Adipocyte (in vitro differentiated cells): ENCODE results near the gene MUC5AC.
"Not testable (repeated sequence)": the region's sequence is repeated elsewhere in the genome, so short reads cannot be mapped to it uniquely, and the experiment has no call there.

Source experiments
- DNase-seq: peaks from one replicate; pipeline ENCODE4 v3.0.0-alpha.2; 2015; ENCODE audit warnings: low read depth
- H3K27me3 ChIP-seq: replicated peaks from 2 replicates; pipeline ENCODE4 v1.7.0; 2013; ENCODE audit warnings: mild to moderate bottlenecking, low read length, moderate library complexity; ENCODE audit not compliant: control insufficient read depth, insufficient read depth
- H3K36me3 ChIP-seq: 2 replicates; pipeline ENCODE4 v1.7.0; 2013; ENCODE audit warnings: low read length, mild to moderate bottlenecking, moderate library complexity; ENCODE audit not compliant: control insufficient read depth, insufficient read depth, severe bottlenecking
- H3K4me1 ChIP-seq: 2 replicates; pipeline ENCODE4 v1.7.0; 2013; ENCODE audit warnings: mild to moderate bottlenecking, low read length, moderate library complexity; ENCODE audit not compliant: control insufficient read depth, insufficient read depth
- H3K4me3 ChIP-seq: 2 replicates; pipeline ENCODE4 v1.7.0; 2013; ENCODE audit warnings: mild to moderate bottlenecking, low read length, moderate library complexity
- H3K9ac ChIP-seq: 2 replicates; pipeline ENCODE4 v1.7.0; 2013; ENCODE audit warnings: mild to moderate bottlenecking, low read length, moderate library complexity
- H3K9me3 ChIP-seq: 2 replicates; pipeline ENCODE4 v1.7.0; 2013; ENCODE audit warnings: mild to moderate bottlenecking, low read length, moderate library complexity; ENCODE audit not compliant: control insufficient read depth

The MUC5AC gene

DNA sequence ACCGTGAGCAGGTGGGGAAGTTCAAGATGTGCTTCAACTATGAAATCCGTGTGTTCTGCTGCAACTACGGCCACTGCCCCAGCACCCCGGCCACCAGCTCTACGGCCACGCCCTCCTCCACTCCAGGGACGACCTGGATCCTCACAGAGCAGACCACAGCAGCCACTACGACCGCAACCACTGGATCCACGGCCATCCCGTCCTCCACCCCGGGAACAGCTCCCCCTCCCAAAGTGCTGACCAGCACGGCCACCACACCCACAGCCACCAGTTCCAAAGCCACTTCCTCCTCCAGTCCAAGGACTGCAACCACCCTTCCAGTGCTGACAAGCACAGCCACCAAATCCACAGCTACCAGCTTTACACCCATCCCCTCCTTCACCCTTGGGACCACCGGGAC is 88.0 kb downstream of the MUC5AC start:
- H3K4me3 ChIP-seq, DNase-seq, H3K36me3 ChIP-seq, H3K4me1 ChIP-seq, H3K9ac ChIP-seq, H3K9me3 ChIP-seq, H3K27me3 ChIP-seq: not testable (repeated sequence)

DNA sequence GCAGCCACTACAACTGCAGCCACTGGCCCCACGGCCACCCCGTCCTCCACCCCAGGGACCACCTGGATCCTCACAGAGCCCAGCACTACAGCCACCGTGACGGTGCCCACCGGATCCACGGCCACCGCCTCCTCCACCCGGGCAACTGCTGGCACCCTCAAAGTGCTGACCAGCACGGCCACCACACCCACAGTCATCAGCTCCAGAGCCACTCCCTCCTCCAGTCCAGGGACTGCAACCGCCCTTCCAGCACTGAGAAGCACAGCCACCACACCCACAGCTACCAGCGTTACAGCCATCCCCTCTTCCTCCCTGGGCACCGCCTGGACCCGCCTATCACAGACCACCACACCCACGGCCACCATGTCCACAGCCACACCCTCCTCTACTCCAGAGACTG is 88.5 kb downstream of the MUC5AC start:
- not testable (repeated sequence) for H3K27me3 ChIP-seq

DNA sequence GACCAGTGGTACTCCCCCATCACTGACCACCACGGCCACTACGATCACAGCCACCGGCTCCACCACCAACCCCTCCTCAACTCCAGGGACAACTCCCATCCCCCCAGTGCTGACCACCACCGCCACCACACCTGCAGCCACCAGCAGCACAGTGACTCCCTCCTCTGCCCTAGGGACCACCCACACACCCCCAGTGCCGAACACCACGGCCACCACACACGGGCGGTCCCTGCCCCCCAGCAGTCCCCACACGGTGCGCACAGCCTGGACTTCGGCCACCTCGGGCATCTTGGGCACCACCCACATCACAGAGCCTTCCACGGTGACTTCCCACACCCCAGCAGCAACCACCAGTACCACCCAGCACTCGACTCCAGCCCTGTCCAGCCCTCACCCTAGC is 89.3 kb downstream of the MUC5AC start:
- H3K9me3 ChIP-seq, H3K4me1 ChIP-seq, H3K36me3 ChIP-seq, DNase-seq, H3K4me3 ChIP-seq, H3K27me3 ChIP-seq, H3K9ac ChIP-seq: not testable (repeated sequence)

More for the DNA sequence above, 88.5 kb downstream of the MUC5AC start:
- not testable (repeated sequence) for H3K9ac ChIP-seq, DNase-seq, H3K36me3 ChIP-seq, H3K4me3 ChIP-seq, H3K9me3 ChIP-seq, H3K4me1 ChIP-seq

DNA sequence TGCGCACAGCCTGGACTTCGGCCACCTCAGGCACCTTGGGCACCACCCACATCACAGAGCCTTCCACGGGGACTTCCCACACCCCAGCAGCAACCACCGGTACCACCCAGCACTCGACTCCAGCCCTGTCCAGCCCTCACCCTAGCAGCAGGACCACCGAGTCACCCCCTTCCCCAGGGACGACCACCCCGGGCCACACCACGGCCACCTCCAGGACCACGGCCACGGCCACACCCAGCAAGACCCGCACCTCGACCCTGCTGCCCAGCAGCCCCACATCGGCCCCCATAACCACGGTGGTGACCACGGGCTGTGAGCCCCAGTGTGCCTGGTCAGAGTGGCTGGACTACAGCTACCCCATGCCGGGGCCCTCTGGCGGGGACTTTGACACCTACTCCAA is 91.2 kb downstream of the MUC5AC start:
- not testable (repeated sequence) for H3K4me1 ChIP-seq, H3K9ac ChIP-seq, H3K4me3 ChIP-seq, DNase-seq, H3K36me3 ChIP-seq, H3K27me3 ChIP-seq, H3K9me3 ChIP-seq

DNA sequence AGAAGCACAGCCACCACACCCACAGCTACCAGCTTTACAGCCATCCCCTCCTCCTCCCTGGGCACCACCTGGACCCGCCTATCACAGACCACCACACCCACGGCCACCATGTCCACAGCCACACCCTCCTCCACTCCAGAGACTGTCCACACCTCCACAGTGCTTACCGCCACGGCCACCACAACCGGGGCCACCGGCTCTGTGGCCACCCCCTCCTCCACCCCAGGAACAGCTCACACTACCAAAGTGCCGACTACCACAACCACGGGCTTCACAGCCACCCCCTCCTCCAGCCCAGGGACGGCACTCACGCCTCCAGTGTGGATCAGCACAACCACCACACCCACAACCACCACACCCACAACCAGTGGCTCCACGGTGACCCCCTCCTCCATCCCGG is 92.7 kb downstream of the MUC5AC start:
- not testable (repeated sequence) for DNase-seq, H3K4me1 ChIP-seq, H3K36me3 ChIP-seq, H3K9ac ChIP-seq, H3K9me3 ChIP-seq, H3K4me3 ChIP-seq, H3K27me3 ChIP-seq
